Upper lobe of left lung (tissue), 6 donors: ENCODE data around the gene MSANTD1. TPM values are rescaled to one million over a fixed set of nuclear protein-coding genes. Genes with fewer than 3 reads are reported as not detected.

ENCODE experiments used
- ATAC-seq, 2 donors: fragments of 200-7000 bp; cut with Tn5 transposase; one replicate each; pipeline ENCODE4 v1.9.1; 2022; ENCODE audit warnings: mild to moderate bottlenecking in 2 of 2, moderate library complexity in 2 of 2; ENCODE audit not compliant: low FRiP score in 2 of 2
- DNase-seq, 2 donors: peaks; one replicate each; pipeline ENCODE4 v3.0.0-alpha.2; 2019 to 2020
- H3K27ac ChIP-seq, 4 donors: fragments of 200-600 bp; sonication (generic); one replicate each; pipeline ENCODE4 v1.5.1; 2016 to 2019
- H3K27me3 ChIP-seq, 4 donors: fragments of 200-600 bp; sonication (generic); one replicate each; pipeline ENCODE4 v1.5.1; 2017 to 2019
- H3K36me3 ChIP-seq, 4 donors: fragments of 200-600 bp; sonication (generic); one replicate each; pipeline ENCODE4 v1.5.1; 2016 to 2019
- H3K4me1 ChIP-seq, 4 donors: fragments of 200-600 bp; sonication (generic); one replicate each; pipeline ENCODE4 v1.5.1; 2018 to 2019
- H3K4me3 ChIP-seq, 4 donors: fragments of 200-600 bp; sonication (generic); one replicate each; pipeline ENCODE4 v1.5.1; 2017 to 2019; ENCODE audit warnings: mild to moderate bottlenecking in 2 of 4, moderate library complexity in 1 of 4
- H3K9me3 ChIP-seq, 4 donors: fragments of 200-600 bp; sonication (generic); one replicate each; pipeline ENCODE4 v1.5.1; 2018 to 2019
- CTCF ChIP-seq, 6 experiments: fragments of 450-650 bp in 4 of 6; fragments of 200-600 bp in 2 of 6; sonication (generic) in 2 of 6; IDR thresholded peaks; one replicate each; pipeline ENCODE4 v1.5.1; 2016 to 2019; ENCODE audit warnings: antibody characterized with exemption in 6 of 6
- EP300 ChIP-seq, 4 donors: sonication (generic); formaldehyde crosslinking; IDR thresholded peaks; one replicate each; pipeline ENCODE4 v1.5.1; 2017; ENCODE audit warnings: antibody characterized with exemption in 4 of 4, control low read depth in 2 of 4
- POLR2A ChIP-seq, 4 donors: fragments of 450-650 bp; IDR thresholded peaks; one replicate each; pipeline ENCODE4 v1.5.1; 2016 to 2017; ENCODE audit warnings: antibody characterized with exemption in 4 of 4, mild to moderate bottlenecking in 2 of 4
- POLR2AphosphoS5 ChIP-seq, 2 donors: sonication (generic); formaldehyde crosslinking; IDR thresholded peaks; one replicate each; pipeline ENCODE4 v1.5.1; 2017; ENCODE audit warnings: antibody characterized with exemption in 2 of 2
- WGBS, 2 donors: methylation state at CpG; one replicate each; pipeline ENCODE4 v1.1.5; 2017 to 2018; 5-methylcytosine and 5-hydroxymethylcytosine counted together
- total RNA-seq, 6 donors: library from RNA; depleted of rRNA in 4 of 6; stranded (reverse); fragments of >200 nt in 4 of 6; gene quantifications; one replicate each; pipeline versions ENCODE4 v1.1.0 to v1.2.1, GENCODE V29; 2016 to 2021
- donor health status: DM: no; HTN: no; CAD: no; lungs with moderate emphysema.
- donor health status: DM: no; HTN: yes; CAD: no; lungs with severe emphysema.

The MSANTD1 gene
- total RNA-seq, 6 donors from 2014 or later = 1.00 to 7.3 (median 1.8) TPM

DNA sequence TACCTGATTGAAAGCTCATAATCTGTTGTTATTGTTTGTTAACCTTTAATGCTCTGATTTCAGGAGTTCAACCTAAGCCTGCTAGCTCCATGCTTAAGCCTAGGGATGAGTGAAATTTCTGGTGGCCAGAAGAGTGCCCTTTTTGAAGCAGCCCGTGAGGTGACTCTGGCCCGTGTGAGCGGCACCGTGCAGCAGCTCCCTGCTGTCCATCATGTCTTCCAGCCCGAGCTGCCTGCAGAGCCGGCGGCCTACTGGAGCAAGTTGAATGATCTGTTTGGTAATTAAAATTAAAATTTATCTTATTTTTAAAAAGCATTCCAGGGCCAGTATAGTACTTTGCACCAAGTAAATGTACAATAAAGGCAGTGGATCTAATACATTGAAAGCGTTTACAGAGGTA lies 37.1 kb upstream of the MSANTD1 start:
- Histone ChIP-seq H3K4me3 (no peak overlapping the region), H3K27me3 (no peaks in the 10 kb centered on the region), H3K9me3 (no peaks in the 10 kb centered on the region), H3K36me3 (peaks cover 34 to 89% (median 72%) of the 10 kb centered on the region in 4 donors), H3K4me1 (peaks cover 5 to 16% (median 13%) of the 10 kb centered on the region in 4 donors), H3K27ac (no peak overlapping the region)
- DNase-seq (peak in 1 of 2 donors; percentile 6), ATAC-seq (no peak)
- TF ChIP-seq POLR2A (IDR thresholded peaks at IDR 0.05) (no peak), CTCF (IDR thresholded peaks at IDR 0.05) (no peak)
- 96 to 97% methylated on average over 8 of the region's 8 CpGs for WGBS, 2 donors

DNA sequence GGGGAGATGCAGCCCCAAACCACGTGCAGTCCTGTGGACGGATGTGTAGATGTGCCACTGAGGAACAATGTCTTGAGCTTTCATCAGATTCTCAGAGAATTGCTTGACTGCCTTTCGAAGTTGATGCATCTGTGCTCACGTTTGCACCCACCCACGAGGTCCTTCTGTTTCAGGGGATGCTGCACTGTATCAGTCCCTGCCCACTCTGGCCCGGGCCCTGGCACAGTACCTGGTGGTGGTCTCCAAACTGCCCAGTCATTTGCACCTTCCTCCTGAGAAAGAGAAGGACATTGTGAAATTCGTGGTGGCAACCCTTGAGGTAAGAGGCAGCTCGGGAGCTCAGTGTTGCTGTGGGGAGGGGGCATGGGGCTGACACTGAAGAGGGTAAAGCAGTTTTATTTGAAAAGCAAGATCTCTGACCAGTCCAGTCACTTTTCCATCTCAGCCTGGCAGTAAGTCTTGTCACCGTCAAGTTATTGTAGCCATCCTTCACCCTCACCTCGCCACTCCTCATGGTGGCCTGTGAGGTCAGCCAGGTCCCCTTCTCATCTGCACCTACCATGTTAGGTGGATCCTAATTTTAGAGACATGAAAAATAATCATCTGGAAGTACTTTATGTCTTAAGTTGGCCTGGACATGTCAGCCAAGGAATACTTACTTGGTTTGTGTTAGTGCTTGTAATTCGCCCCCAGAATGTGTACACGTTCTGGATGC lies 36.4 kb upstream of the MSANTD1 start:
- Histone ChIP-seq H3K27me3 (no peaks in the 10 kb centered on the region), H3K36me3 (peaks cover 29 to 89% (median 74%) of the 10 kb centered on the region in 4 donors), H3K9me3 (no peaks in the 10 kb centered on the region), H3K4me3 (no peak overlapping the region), H3K27ac (no peak overlapping the region), H3K4me1 (peaks cover 5 to 13% (median 8%) of the 10 kb centered on the region in 4 donors)
- no peak for TF ChIP-seq EP300 (IDR thresholded peaks at IDR 0.05)
- no peak for TF ChIP-seq CTCF (IDR thresholded peaks at IDR 0.05)
- TF ChIP-seq POLR2AphosphoS5 (IDR thresholded peaks at IDR 0.05) = no peak
- TF ChIP-seq POLR2A (IDR thresholded peaks at IDR 0.05) = no peak
- 86 to 87% methylated on average over 12 of the region's 12 CpGs for WGBS, 2 donors
- ATAC-seq = no peak
- DNase-seq = peak in 1 of 2 donors; percentile 3

GRCh38 chr4:3213106-3213425 lies 35.9 kb upstream of the MSANTD1 start:
- Histone ChIP-seq H3K36me3 (peaks cover 29 to 94% (median 76%) of the 10 kb centered on the region in 4 donors), H3K4me3 (no peak overlapping the region), H3K27me3 (no peaks in the 10 kb centered on the region), H3K4me1 (peaks cover 1 to 8% (median 3%) of the 10 kb centered on the region in 4 donors), H3K9me3 (no peaks in the 10 kb centered on the region), H3K27ac (no peak overlapping the region)
- ATAC-seq (no peak), DNase-seq (no peak)
- 84 to 92% methylated on average over 4 of the region's 4 CpGs for WGBS, 2 donors
- TF ChIP-seq POLR2AphosphoS5 (IDR thresholded peaks at IDR 0.05) (no peak), CTCF (IDR thresholded peaks at IDR 0.05) (no peak), POLR2A (IDR thresholded peaks at IDR 0.05) (no peak), EP300 (IDR thresholded peaks at IDR 0.05) (no peak)

- Histone ChIP-seq H3K27me3 (no peaks in the 10 kb centered on the region), H3K9me3 (no peaks in the 10 kb centered on the region), H3K36me3 (peaks cover 27 to 96% (median 76%) of the 10 kb centered on the region in 4 donors), H3K4me1 (peaks cover 0 to under 1% (median 0%) of the 10 kb centered on the region in 4 donors), H3K4me3 (no peak overlapping the region), H3K27ac (no peak overlapping the region)
- TF ChIP-seq EP300 (IDR thresholded peaks at IDR 0.05) (no peak), POLR2A (IDR thresholded peaks at IDR 0.05) (no peak), CTCF (IDR thresholded peaks at IDR 0.05) (no peak), POLR2AphosphoS5 (IDR thresholded peaks at IDR 0.05) (no peak)
- WGBS, 2 donors = 96% methylated on average over 14 to 15 of the region's 15 CpGs
- DNase-seq (no peak), ATAC-seq (no peak)
Observed at GRCh38 chr4:3213661-3214250, 35.2 kb upstream of the MSANTD1 start.
